GM18511 (cell line): Measurements from ENCODE around the gene HDLBP.

ENCODE experiments used
- ATAC-seq: cut with Tn5 transposase; IDR thresholded peaks from one replicate; pipeline ENCODE4 v1.9.1; 2021; ENCODE audit warnings: mild to moderate bottlenecking, moderate library complexity; ENCODE audit not compliant: unreplicated experiment

The HDLBP gene

DNA sequence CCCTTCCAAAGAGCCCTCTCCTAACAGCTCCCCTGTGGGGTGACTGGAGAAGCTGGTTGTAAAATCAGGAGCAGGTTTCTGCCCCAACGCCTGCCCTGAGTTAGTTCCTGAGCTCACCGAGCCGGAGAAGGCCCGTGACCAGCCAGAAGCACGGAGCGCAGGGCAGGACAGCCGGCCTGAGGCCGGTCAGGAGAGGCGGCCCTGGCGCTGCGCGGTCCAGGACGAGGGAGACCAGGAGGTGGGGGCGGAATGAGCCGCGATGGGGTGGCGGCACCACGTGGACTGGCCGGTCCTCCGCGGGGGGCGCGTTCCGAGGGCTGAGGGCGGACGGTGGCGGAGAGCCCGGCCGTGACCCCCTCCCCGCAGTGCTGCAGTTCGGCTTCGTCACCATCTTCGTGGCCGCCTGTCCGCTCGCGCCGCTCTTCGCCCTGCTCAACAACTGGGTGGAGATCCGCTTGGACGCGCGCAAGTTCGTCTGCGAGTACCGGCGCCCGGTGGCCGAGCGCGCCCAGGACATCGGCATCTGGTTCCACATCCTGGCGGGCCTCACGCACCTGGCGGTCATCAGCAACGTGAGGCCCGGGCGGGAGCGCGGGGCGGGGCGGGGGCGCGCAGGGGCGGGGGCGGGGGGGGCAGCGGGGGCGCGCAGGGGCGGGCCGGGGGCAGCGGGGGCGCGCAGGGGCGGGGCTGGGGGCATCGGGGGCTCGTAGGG is 98.0 kb downstream of the HDLBP start:
- ATAC-seq, result no peak

DNA sequence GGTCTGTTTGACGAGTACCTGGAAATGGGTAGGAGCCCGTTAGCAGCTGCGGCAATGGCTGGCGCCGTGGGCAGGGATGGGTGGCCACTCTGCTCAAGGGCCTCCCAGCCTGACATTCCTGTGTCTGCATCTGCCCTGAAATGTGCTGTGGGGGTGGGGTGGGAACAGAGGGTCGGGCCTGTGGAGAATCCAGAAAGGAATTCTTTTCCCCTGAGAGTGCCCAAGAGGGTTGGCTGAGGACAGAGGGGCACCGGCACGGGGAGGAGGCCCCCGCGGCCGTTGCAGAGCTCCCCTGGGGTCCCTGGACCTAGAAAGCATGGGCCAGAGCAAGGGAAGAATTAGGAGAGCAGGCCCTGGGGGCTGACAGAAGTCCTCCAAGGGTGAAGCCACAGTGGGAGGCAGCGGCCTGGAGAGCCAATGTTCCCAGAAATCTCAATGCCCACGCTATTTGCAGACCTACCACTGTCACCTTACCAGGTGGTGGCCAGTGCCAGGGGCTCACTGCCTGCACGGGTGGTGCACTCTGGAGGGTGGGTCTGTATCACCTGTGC is 99.2 kb downstream of the HDLBP start:
- no peak for ATAC-seq

DNA sequence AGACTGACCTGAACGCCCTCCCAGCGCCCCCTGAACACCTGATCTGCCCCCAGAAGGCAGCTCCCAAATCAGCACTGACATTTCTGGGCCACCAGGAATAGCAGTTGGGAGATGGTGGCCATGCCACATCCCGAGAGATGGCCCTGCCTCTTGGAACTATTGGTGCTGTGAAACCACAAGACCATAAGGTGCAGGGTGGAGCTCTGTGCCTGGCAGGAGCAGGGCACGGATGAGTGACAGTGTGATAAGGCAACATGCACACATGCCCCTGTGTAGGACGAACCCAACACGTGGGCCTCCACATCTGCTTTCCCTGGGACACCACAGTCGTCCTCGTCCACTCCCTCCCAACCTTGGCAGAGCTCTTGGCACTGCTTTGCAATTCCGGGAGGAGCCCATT is 100.1 kb downstream of the HDLBP start:
- ATAC-seq, result no peak

DNA sequence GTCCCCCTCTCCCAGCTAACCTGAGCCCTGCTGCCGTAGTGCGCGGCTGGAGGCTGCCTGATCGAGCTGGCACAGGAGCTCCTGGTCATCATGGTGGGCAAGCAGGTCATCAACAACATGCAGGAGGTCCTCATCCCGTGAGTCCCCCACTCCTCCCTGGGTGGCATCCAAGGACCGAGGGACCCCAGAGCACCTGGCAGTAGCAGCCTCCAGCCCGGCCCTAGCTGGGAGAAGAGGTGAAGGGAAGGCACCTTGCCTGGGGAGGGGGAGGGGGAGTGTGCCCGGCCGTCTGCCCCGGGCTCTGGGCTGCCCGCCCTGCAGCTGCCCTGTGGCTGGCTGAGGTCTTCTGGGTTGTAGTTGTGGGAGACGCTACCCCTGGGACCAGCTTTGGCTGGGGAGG is 100.7 kb downstream of the HDLBP start:
- ATAC-seq, result no peak

DNA sequence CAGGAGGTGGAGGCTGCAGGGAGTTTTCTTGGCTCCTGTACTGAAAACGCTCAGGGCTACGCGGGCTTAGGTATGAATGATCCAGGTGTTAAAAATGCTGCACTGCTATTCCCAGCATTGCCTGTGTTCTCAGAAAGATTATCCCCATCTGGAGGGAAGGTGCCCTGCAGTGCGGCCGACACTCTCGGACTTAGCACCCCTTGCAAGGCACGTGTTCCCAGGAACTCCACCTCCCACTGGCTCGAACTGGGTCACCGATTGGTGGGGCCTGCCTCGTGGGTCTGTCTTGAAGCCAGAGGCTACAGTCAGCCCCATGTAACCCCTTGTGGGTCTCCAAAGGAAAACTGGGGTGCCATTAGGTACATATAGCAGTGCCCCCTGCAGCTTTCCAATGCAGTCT is 101.3 kb downstream of the HDLBP start:
- ATAC-seq, result no peak

DNA sequence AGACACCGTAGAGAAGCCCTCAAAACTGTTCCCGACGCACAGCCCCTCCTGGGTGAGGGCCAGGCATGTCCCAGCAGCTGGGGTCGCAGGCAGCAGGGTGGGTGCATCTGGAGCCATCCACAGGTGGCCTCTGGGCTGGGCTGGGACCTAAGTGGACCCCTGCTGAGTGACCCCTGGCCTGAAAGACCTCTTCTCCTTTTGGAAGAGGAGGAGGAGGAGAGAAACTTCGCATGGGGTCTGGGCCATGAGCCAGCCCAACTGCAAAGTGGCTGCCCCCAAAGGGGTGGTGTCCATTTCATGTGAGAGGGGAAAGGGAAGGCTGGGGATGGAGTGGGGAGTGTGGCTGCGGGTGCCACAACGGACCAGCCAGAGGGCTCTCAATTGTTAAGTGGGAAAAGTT is 101.9 kb downstream of the HDLBP start:
- no peak for ATAC-seq

DNA sequence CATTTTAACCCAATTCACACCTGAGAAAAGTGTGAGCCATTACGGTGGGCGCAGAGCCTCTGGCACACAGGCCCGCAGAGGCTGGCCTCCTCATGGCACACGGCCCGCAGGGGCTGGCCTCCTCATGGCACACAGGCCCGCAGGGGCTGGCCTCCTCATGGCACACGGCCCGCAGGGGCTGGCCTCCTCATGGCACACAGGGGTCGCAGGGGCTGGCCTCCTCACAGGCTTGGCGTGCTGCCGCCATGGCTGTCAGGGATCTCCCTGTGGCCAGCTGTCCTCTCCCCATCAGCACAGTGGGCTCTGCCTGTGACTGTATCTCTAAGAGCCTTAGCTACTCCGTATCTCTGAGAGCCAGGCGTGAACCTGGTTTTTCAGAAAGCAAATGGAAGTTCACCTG is 102.4 kb downstream of the HDLBP start:
- ATAC-seq, result no peak

DNA sequence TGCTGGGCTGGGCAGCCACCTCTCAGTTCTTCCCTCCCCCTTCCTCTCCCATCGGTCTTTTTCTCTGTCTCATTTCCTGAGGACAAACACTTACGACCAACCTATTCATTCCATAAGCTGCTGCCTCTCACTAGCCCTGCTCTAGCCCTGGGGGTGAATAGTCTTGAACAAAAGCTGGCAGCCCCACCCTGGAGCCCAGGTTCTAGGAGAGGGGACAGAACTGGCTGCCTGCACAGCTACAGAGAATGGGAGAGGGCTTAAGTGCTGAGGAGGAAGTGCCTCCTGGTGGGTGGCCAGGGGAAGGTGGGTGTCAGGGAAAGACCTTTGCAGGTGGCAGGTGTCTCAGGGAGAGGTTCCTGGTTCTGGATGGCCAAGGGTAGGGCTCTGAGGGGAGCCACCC is 104.2 kb downstream of the HDLBP start:
- no peak for ATAC-seq

DNA sequence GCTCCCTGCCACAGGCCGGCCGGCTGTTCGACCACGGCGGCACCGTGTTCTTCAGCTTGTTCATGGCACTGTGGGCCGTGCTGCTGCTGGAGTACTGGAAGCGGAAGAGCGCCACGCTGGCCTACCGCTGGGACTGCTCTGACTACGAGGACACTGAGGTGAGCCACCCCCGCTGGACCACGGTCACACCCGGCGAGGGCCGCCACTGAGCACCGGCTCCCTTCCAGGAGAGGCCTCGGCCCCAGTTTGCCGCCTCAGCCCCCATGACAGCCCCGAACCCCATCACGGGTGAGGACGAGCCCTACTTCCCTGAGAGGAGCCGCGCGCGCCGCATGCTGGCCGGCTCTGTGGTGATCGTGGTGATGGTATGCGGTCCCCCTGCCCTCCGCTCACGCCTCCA is 106.2 kb downstream of the HDLBP start:
- ATAC-seq, result no peak

DNA sequence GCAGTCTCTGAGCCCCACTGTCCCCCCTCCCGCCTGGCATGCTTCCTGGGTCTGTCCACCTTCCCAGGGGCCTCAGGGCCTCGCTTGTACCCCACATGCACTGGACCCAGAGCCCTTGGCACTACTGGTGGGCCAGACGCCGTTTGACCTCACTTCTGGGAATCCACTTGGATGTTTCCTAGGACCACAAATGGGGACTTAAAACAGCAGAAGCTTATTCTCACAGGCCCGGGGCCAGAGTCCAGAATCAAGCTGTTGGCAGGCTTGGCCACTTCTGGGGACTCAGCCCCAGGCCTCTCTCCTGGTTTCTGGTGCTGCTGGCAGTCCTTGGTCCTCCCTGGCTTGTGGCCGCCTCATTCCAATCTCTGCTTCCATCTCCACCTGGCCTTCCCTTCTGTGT is 107.4 kb downstream of the HDLBP start:
- no peak for ATAC-seq

DNA sequence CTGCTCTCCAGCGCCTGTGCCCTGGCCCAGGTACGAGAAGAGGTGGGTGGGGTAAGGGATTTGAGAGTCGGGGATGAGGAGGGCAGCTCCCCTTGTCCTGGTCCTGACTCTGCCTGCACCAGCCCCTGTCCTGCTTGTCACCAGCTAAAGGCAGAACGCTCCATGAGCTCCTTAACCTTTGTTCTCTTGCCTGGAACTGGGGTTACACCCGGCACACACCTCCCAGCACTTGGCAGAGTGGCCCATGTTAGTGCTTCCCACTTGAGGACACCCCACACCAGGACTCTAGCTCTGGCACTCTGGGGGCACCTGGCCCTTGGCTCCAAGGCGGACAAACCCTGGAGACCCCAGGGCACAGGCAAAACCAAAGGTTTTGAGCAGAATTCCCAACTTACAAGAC is 107.8 kb downstream of the HDLBP start:
- no peak for ATAC-seq

DNA sequence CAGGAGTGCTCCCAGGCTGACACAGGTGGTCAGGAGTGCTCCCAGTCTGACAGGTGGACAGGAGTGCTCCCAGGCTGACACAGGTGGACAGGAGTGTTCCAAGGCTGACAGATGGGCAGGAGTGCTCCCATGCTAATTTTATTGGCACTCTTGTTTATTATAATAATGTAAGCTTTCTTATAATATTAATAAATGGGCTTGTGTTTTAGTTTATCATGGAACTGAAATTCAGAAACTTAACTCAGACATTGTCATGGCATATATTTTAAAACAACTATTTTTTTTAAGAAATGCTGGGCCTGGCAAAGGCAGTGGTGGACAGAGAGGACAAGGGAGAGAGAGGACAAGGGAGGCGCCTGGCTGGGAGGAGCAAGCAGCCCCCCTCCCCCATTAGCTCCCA is 108.3 kb downstream of the HDLBP start:
- ATAC-seq, result no peak

DNA sequence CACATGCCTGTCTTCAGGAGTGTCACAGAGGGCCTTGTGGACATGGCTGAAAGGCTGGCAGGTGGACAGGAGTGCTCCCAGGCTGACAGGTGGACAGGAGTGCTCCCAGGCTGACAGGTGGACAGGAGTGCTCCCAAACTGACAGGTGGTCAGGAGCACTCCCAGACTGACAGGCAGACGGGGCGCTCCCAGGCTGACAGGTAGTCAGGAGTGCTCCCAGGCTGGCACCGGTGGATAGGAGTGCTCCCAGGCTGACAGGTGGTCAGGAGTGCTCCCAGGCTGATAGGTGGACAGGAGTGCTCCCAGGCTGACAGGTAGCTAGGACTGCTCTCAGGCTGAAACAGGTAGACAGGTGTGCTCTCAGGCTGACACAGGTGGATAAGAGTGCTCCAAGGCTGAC is 110.4 kb downstream of the HDLBP start:
- ATAC-seq, result no peak

DNA sequence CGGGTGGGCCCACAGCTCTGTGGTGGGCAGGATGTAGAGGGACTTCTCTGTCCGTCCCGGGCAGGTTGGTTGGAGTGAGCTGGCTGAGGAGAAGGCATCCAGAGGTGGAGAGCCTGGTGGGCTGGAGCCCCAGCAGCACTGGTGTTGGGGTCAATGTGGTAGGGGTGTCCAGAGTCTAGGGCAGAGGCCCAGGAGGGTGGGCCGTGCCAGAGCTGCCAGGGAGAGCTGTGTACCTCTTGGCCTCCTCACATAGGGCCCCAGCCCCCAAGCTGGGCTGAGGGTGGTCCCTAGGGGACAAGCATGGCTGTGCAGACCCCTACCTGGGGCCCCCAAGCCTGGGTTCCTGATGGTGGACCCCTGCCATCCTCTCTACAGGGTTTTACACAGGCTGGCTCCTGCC is 111.0 kb downstream of the HDLBP start:
- ATAC-seq, result no peak

DNA sequence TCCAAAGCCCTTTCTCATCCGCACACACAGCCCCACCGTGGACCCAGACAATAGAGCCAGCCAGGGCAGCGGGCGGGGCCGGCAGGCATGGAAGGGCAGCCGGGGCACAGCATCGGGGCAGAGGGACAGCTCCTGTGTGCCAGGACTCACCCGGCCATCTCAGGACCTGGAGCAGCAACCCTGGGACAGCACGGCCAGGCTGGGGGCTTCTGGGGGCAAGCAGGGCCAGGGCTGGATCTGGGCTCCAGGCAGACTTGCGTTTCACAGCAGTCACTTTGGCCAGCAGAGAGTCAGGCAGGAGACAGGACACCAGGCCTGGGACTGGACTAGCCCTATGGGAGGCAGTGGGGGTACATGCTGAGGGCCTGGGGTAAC is 111.5 kb downstream of the HDLBP start:
- ATAC-seq, result no peak

DNA sequence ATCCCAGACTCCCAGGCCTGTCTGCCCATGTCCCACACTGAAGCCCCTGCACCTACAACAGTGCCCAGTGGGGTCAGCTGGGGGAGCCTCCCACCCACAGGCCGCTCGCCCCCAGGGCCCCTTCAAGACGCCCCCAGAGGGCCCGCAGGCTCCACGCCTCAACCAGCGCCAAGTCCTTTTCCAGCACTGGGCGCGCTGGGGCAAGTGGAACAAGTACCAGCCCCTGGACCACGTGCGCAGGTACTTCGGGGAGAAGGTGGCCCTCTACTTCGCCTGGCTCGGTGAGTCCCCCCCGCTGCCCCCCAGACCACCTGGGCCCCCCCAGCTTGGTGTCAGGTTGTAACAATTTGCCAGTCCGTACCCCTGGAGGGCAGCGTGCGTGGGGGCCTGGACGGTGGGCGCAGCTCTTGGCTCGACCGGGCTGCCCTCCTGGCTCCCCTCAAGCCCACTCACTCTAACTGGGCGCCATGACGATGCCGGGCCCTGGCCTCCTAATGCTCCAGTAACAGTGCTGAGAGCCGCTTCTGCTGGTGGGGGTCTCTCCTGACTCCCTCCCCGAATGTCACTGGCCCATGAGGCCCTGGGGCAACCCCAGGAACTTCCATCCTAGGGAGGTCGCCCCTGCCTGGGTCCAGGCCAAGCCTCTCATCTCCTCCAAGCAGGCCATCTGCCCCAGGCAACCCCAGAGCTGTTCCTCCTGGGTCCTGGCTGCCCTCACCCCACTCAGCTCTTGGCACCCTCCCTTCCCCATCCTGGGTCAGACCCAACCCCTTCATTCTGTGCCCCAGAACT is 112.1 kb downstream of the HDLBP start:
- no peak for ATAC-seq

DNA sequence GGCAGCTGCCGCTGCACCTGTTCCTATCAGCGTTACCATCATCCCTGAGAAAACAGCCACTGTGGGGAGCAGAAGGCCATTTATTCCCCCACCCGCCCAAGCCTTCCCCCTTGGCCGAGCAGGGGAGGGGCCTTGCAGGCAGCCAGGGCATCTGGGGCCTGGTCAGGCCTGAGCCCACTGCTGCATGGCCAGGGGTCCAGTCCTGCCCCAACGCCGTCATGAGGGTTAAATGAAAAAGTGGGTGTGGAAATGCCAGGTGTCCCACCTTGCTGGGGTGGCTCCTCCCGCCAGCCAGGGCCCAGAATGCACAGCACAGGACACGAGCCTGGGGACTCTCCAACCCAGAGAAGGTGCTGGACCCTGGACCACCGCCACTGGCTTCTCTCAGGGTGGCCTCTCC is 112.8 kb downstream of the HDLBP start:
- no peak for ATAC-seq

DNA sequence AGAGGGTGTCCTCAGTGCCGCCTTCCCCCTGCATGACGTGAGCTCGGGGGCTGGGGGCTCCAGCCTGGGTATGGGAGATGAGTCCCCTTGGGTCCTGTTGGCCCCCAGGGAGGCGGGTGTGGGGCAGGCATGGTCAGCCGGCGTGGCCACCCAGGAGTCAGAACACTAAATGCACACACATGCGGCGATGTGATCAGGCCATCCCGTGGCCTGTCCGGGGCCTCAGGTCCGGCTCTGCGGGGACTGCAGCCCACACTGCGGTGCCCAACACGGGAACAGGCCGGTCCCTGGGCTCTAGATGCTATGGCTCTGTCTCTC is 113.2 kb downstream of the HDLBP start:
- no peak for ATAC-seq

DNA sequence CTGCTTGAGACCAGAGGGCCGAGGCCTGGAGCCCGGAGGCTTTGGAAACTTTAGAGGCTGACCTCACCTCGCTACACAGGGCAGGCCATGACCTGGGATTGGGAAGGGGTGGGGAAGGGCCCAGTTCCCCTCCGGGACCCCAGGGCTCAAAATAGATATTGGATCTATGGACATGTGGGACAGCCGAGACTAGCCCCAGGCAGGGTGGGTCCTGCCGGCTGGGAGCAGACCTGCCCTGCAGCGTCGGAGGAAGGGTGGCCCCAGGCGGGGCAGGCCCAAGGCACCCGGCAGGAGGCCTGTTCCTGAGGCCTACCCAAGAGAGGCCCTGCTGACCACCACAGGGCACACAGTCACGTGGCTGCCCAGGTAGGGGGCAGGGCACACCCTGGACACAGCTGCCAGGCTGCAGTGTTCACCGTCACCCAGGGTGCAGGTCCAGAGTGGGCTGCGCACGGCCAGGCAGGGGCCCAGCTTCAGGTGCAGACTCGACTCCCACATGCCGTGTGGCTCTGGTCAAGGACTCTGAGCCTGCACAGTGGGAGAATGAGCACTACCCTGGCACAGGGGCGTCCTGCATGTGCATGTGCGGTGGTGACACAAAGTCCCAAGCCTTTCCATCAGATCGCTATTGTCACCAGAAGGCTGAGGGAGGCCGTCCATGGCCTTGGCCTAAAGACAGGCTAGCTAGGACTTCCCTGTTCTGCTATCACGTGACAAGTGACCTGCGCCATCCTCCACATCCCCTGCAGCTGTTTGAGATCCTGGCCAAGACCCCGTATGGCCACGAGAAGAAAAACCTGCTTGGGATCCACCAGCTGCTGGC is 113.8 kb downstream of the HDLBP start:
- no peak for ATAC-seq

DNA sequence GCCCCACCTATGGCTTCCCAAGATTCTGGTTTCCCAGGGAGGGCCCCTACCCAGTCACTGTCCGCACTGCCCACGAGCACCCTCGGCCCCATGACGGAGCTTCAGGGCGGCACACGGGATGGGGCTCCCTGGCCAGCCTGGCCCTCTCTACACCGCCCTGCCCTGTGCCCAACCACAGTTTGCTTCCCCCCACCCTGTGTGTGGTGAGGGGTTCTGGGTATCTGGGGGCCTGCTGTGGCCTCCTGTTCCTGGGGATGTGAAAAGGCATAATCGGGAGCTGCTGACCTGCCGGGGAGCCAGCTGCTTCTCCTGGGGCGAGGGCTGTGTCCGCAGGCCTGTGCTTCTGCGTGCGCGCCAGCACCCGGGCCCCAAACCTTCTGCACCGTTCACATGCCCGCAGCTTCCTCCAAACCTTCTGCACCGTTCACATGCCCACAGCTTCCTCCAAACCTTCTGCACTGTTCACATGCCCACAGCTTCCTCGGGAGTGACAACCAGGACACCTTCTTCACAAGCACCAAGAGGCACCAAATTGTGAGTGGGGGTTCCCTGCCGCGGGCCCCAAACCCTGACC is 114.6 kb downstream of the HDLBP start:
- no peak for ATAC-seq
